Glutamatergic neuron (in vitro differentiated cells): ENCODE results near the gene WASF2. TPM values are rescaled to one million over a fixed set of nuclear protein-coding genes. Genes with fewer than 3 reads are reported as not detected.

Experiments used
- DNase-seq: peaks from one replicate; pipeline ENCODE4 v3.0.0; 2022
- H3K27ac Mint-ChIP-seq: one replicate; pipeline ENCODE4 v1.8.0; 2020; ENCODE audit warnings: mild to moderate bottlenecking, mixed read lengths, inconsistent platforms; ENCODE audit not compliant: unreplicated experiment
- H3K27me3 Mint-ChIP-seq: one replicate; pipeline ENCODE4 v1.8.0; 2020; ENCODE audit warnings: mild to moderate bottlenecking, moderate library complexity, mixed read lengths, inconsistent platforms; ENCODE audit not compliant: unreplicated experiment
- H3K36me3 Mint-ChIP-seq: one replicate; pipeline ENCODE4 v1.8.0; 2020; ENCODE audit warnings: mild to moderate bottlenecking, mixed read lengths, inconsistent platforms; ENCODE audit not compliant: unreplicated experiment
- H3K4me1 Mint-ChIP-seq: one replicate; pipeline ENCODE4 v1.8.0; 2020; ENCODE audit warnings: mild to moderate bottlenecking, low read depth, mixed read lengths, inconsistent platforms; ENCODE audit not compliant: unreplicated experiment
- H3K4me3 Mint-ChIP-seq: one replicate; pipeline ENCODE4 v1.8.0; 2020; ENCODE audit warnings: mild to moderate bottlenecking, mixed read lengths, inconsistent platforms; ENCODE audit not compliant: unreplicated experiment
- H3K9me3 Mint-ChIP-seq: one replicate; pipeline ENCODE4 v1.8.0; 2020; ENCODE audit warnings: mild to moderate bottlenecking, moderate library complexity, mixed read lengths, inconsistent platforms; ENCODE audit not compliant: unreplicated experiment
- CTCF ChIP-seq: fragments of 200-600 bp; sonication (generic); IDR thresholded peaks from one replicate; pipeline ENCODE4 v1.5.0; 2021; ENCODE audit not compliant: partially characterized antibody, unreplicated experiment
- total RNA-seq: library from RNA; stranded (reverse); fragmentation: NEBNext Ultra II Directional; extraction: Animal tissue kit (Norgen Biotek cat#: 25700); gene quantifications from one replicate; pipeline ENCODE4 v1.2.1, GENCODE V29; 2021; ENCODE audit not compliant: unreplicated experiment

WASF2 gene
- total RNA-seq, 1 donor from 2014 or later = 47.0 TPM

- peaks cover 3% of the 10 kb centered on the region for H3K27me3 Mint-ChIP-seq
These were observed 4.6 kb downstream of the WASF2 start for GRCh38 chr1:27485363-27485762.

GRCh38 chr1:27483659-27484058, 6.3 kb downstream of the WASF2 start:
- Mint-ChIP-seq H3K9me3 (peaks cover 2% of the 10 kb centered on the region), H3K27ac (no peak overlapping the region), H3K36me3 (no peaks in the 10 kb centered on the region), H3K4me1 (peaks cover 9% of the 10 kb centered on the region), H3K4me3 (no peak overlapping the region), H3K27me3 (no peaks in the 10 kb centered on the region)
- no peak for DNase-seq
- TF ChIP-seq CTCF = no peak

More at GRCh38 chr1:27485363-27485762, 4.6 kb downstream of the WASF2 start:
- peaks cover 12% of the 10 kb centered on the region for H3K4me1 Mint-ChIP-seq
- no peak for TF ChIP-seq CTCF
- H3K4me3 Mint-ChIP-seq = no peak overlapping the region
- H3K27ac Mint-ChIP-seq = no peak overlapping the region
- H3K36me3 Mint-ChIP-seq = no peaks in the 10 kb centered on the region
- peaks cover 2% of the 10 kb centered on the region for H3K9me3 Mint-ChIP-seq
- DNase-seq = no peak

- DNase-seq = no peak
- H3K27ac Mint-ChIP-seq = no peak overlapping the region
- no peaks in the 10 kb centered on the region for H3K27me3 Mint-ChIP-seq
- no peaks in the 10 kb centered on the region for H3K9me3 Mint-ChIP-seq
- peaks cover 2% of the 10 kb centered on the region for H3K4me1 Mint-ChIP-seq
- H3K4me3 Mint-ChIP-seq = no peak overlapping the region
- H3K36me3 Mint-ChIP-seq = no peaks in the 10 kb centered on the region
- no peak for TF ChIP-seq CTCF
These were observed 7.9 kb downstream of the WASF2 start for GRCh38 chr1:27481994-27482620.

GRCh38 chr1:27478098-27478497, 11.9 kb downstream of the WASF2 start:
- Mint-ChIP-seq H3K4me1 (peaks cover 6% of the 10 kb centered on the region), H3K9me3 (no peaks in the 10 kb centered on the region), H3K27me3 (no peaks in the 10 kb centered on the region), H3K4me3 (no peak overlapping the region), H3K36me3 (no peaks in the 10 kb centered on the region), H3K27ac (no peak overlapping the region)
- TF ChIP-seq CTCF = no peak
- DNase-seq = no peak

GRCh38 chr1:27476237-27476636, 13.7 kb downstream of the WASF2 start:
- Mint-ChIP-seq H3K27me3 (no peaks in the 10 kb centered on the region), H3K9me3 (no peaks in the 10 kb centered on the region), H3K4me1 (peaks cover 4% of the 10 kb centered on the region), H3K36me3 (no peaks in the 10 kb centered on the region), H3K4me3 (no peak overlapping the region), H3K27ac (no peak overlapping the region)
- TF ChIP-seq CTCF = no peak
- DNase-seq = no peak
